Kidney (tissue), 22 donors: ENCODE data around the gene FLRT3. TPM values are rescaled to one million over a fixed set of nuclear protein-coding genes. Genes with fewer than 3 reads are reported as not detected.

Experiments used
- DNase-seq, 5 donors: peaks; one replicate each; pipeline ENCODE4 v3.0.0-alpha.2; 2013 to 2020
- FAIRE-seq: peaks from 2 replicates; lab custom pipeline; 2012; peaks lifted over from hg19 to GRCh38; lab: Jason Lieb, UNC
- H3K27ac ChIP-seq, 2 donors: one replicate each; pipeline ENCODE4 v1.7.0; 2013; ENCODE audit warnings: low read depth in 2 of 2, low read length in 2 of 2, inconsistent platforms in 1 of 2
- H3K27me3 ChIP-seq: one replicate; pipeline ENCODE4 v1.7.1; 2013; ENCODE audit warnings: low read length, inconsistent platforms; ENCODE audit not compliant: control insufficient read depth, insufficient read depth
- H3K36me3 ChIP-seq, 3 donors: one replicate each; pipeline versions ENCODE4 v1.7.0 to v1.7.1; 2013; ENCODE audit warnings: low read length in 3 of 3, control low read depth in 1 of 3, inconsistent platforms in 1 of 3; ENCODE audit not compliant: insufficient read depth in 3 of 3, control insufficient read depth in 2 of 3
- H3K4me1 ChIP-seq, 3 donors: one replicate each; pipeline versions ENCODE4 v1.7.0 to v1.7.1; 2013; ENCODE audit warnings: low read length in 3 of 3, inconsistent platforms in 1 of 3, low read depth in 1 of 3; ENCODE audit not compliant: control insufficient read depth in 2 of 3, insufficient read depth in 2 of 3
- H3K4me3 ChIP-seq, 3 donors: one replicate each; pipeline versions ENCODE4 v1.7.0 to v1.8.1; 2013; ENCODE audit warnings: low read length in 3 of 3, control low read depth in 1 of 3, inconsistent platforms in 1 of 3
- H3K9ac ChIP-seq, 3 donors: one replicate each; pipeline versions ENCODE4 v1.7.0 to v1.7.1; 2013; ENCODE audit warnings: low read length in 3 of 3, control low read depth in 1 of 3, inconsistent platforms in 1 of 3
- H3K9me3 ChIP-seq, 3 donors: one replicate each; pipeline versions ENCODE4 v1.7.0 to v1.7.1; 2013; ENCODE audit warnings: low read length in 3 of 3, control low read depth in 1 of 3, inconsistent platforms in 1 of 3; ENCODE audit not compliant: control insufficient read depth in 2 of 3, insufficient read depth in 1 of 3
- CTCF ChIP-seq: IDR thresholded peaks from 3 replicates; pipeline ENCODE4 v1.5.1; 2012; ENCODE audit warnings: mild to moderate bottlenecking, moderate library complexity, borderline replicate concordance; ENCODE audit not compliant: insufficient read depth; ENCODE audit errors: extremely low read depth
- intact Hi-C: fragments of 100-400 bp; cut with DNase I; formaldehyde crosslinking; loops from one replicate; pipeline ENCODE4 v1.11.1; 2022
- long read RNA-seq, 10 donors: library from polyadenylated mRNA in 1 of 10; unstranded in 1 of 10; transcript quantifications; one replicate each; pipeline ENCODE4 v2.0.0 and lab custom pipeline, GENCODE V29; 2021 to 2026
- polyA plus RNA-seq: library from polyadenylated mRNA; stranded (reverse); fragments of 350-450 nt; fragmentation: Illumina TruSeq; extraction: RNeasy Lipid Tissue Mini Kit (QIAGEN cat#74804); gene quantifications from one replicate; pipeline ENCODE4 v1.2.3, GENCODE V29; 2014; ENCODE audit warnings: low read depth, low replicate concordance; ENCODE audit not compliant: insufficient read depth
- total RNA-seq: library from RNA; stranded (reverse); fragmentation: NEBNext Ultra II Directional; extraction: Animal tissue kit (Norgen Biotek cat#: 25700); gene quantifications from one replicate; pipeline ENCODE4 v1.2.1, GENCODE V29; 2021
- donor health status: control.
- donor health status: control.
- donor health status: control.
- donor health status: control.
- donor health status: control.
- donor health status: DM: yes; HTN: yes; CAD: no.
- donor health status: Normal renal cell carcinoma (clear cell type).

Gene FLRT3
- total RNA-seq (70.3 TPM), polyA plus RNA-seq (14.2 TPM)
- long read RNA-seq, donor 1, full-length matches to known transcripts: 18 of 26 reads
- long read RNA-seq, donor 1, partial matches to known transcripts: 8 of 26 reads
- long read RNA-seq, donor 1, other reads (novel, unspliced or antisense): 0 of 26 reads
- long read RNA-seq, donor 2, full-length matches to known transcripts: 32 of 32 reads
- long read RNA-seq, donor 2, partial matches to known transcripts: 0 of 32 reads
- long read RNA-seq, donor 2, other reads (novel, unspliced or antisense): 0 of 32 reads
- long read RNA-seq, donor 3, full-length matches to known transcripts: 23 of 23 reads
- long read RNA-seq, donor 3, partial matches to known transcripts: 0 of 23 reads
- long read RNA-seq, donor 3, other reads (novel, unspliced or antisense): 0 of 23 reads
- long read RNA-seq, donor 4, full-length matches to known transcripts: 22 of 22 reads
- long read RNA-seq, donor 4, partial matches to known transcripts: 0 of 22 reads
- long read RNA-seq, donor 4, other reads (novel, unspliced or antisense): 0 of 22 reads
- long read RNA-seq, donor 5, partial matches to known transcripts: 6 of 6 reads
- long read RNA-seq, donor 5, other reads (novel, unspliced or antisense): 0 of 6 reads
- long read RNA-seq, donor 6, full-length matches to known transcripts: 42 of 42 reads
- long read RNA-seq, donor 6, partial matches to known transcripts: 0 of 42 reads
- long read RNA-seq, donor 6, other reads (novel, unspliced or antisense): 0 of 42 reads
- long read RNA-seq, donor 7, full-length matches to known transcripts: 25 of 37 reads
- long read RNA-seq, donor 7, partial matches to known transcripts: 0 of 37 reads
- long read RNA-seq, donor 7, other reads (novel, unspliced or antisense): 12 of 37 reads
- long read RNA-seq, donor 8, full-length matches to known transcripts: 23 of 23 reads
- long read RNA-seq, donor 8, partial matches to known transcripts: 0 of 23 reads
- long read RNA-seq, donor 8, other reads (novel, unspliced or antisense): 0 of 23 reads
- long read RNA-seq, donor 9, full-length matches to known transcripts: 13 of 13 reads
- long read RNA-seq, donor 9, partial matches to known transcripts: 0 of 13 reads
- long read RNA-seq, donor 9, other reads (novel, unspliced or antisense): 0 of 13 reads
- long read RNA-seq, donor 10, full-length matches to known transcripts: 17 of 17 reads
- long read RNA-seq, donor 10, partial matches to known transcripts: 0 of 17 reads
- long read RNA-seq, donor 10, other reads (novel, unspliced or antisense): 0 of 17 reads

GRCh38 chr20:14337400-14338171 is at the start of gene FLRT3:
Gene FLRT3 (minus strand): TSS chr20:14337612. CDS start chr20:14327506, 10,106 bp downstream.
- no peaks in the 10 kb centered on the region for H3K36me3 ChIP-seq
- peak within 1 kb of the TSS; percentile 27 to 71 for H3K27ac ChIP-seq
- intact Hi-C loops: no loop called here
- no peaks in the 10 kb centered on the region for H3K9me3 ChIP-seq
- peak; percentile 99 for FAIRE-seq
- H3K4me3 ChIP-seq: peak within 1 kb of the TSS; percentile 73 to 99 (median 88)
- peak; percentile 84 for TF ChIP-seq CTCF
- DNase-seq: peak; percentile 79 to 99 (median 96)
- H3K27me3 ChIP-seq: no peaks in the 10 kb centered on the region
- no peaks in the 10 kb centered on the region for H3K4me1 ChIP-seq
- peak within 1 kb of the TSS; percentile 50 to 99 (median 74) for H3K9ac ChIP-seq

GRCh38 chr20:14386726-14387125 is 49.3 kb upstream of the FLRT3 start:
- Histone ChIP-seq H3K36me3 (no peaks in the 10 kb centered on the region), H3K27me3 (no peaks in the 10 kb centered on the region), H3K9me3 (peaks cover 0 to 4% (median 2%) of the 10 kb centered on the region in 3 donors), H3K4me3 (no peak overlapping the region), H3K9ac (no peak overlapping the region), H3K4me1 (no peaks in the 10 kb centered on the region), H3K27ac (no peak overlapping the region)
- no peak for DNase-seq
- intact Hi-C loops: no loop called here
- FAIRE-seq: no peak
- TF ChIP-seq CTCF: no peak

GRCh38 chr20:14385176-14385740 is 47.8 kb upstream of the FLRT3 start:
- no peak for TF ChIP-seq CTCF
- Histone ChIP-seq H3K36me3 (no peaks in the 10 kb centered on the region), H3K4me1 (no peaks in the 10 kb centered on the region), H3K9ac (no peak overlapping the region), H3K4me3 (no peak overlapping the region), H3K27ac (no peak overlapping the region), H3K9me3 (peaks cover 0 to 4% (median 2%) of the 10 kb centered on the region in 3 donors), H3K27me3 (no peaks in the 10 kb centered on the region)
- DNase-seq: peak in 1 of 5 donors; percentile 19
- no peak for FAIRE-seq
- intact Hi-C loops: no loop called here
